ENCODE results near the gene LRRC74B.

GRCh38 chr22:21015466-21016006, 30.2 kb upstream of the LRRC74B start:
- TF ChIP-seq, protein P1, sequence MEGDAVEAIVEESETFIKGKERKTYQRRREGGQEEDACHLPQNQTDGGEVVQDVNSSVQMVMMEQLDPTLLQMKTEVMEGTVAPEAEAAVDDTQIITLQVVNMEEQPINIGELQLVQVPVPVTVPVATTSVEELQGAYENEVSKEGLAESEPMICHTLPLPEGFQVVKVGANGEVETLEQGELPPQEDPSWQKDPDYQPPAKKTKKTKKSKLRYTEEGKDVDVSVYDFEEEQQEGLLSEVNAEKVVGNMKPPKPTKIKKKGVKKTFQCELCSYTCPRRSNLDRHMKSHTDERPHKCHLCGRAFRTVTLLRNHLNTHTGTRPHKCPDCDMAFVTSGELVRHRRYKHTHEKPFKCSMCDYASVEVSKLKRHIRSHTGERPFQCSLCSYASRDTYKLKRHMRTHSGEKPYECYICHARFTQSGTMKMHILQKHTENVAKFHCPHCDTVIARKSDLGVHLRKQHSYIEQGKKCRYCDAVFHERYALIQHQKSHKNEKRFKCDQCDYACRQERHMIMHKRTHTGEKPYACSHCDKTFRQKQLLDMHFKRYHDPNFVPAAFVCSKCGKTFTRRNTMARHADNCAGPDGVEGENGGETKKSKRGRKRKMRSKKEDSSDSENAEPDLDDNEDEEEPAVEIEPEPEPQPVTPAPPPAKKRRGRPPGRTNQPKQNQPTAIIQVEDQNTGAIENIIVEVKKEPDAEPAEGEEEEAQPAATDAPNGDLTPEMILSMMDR (IDR thresholded peaks at IDR 0.05), result no peak
- no peak for TF ChIP-seq EP300 (IDR thresholded peaks at IDR 0.05)
- no peak for TF ChIP-seq POLR2A (IDR thresholded peaks at IDR 0.05)
